Lung (tissue), 12 donors: ENCODE results near the gene RASSF9. TPM values are rescaled to one million over a fixed set of nuclear protein-coding genes. Genes with fewer than 3 reads are reported as not detected.
A peak's percentile ranks its signal among the peaks of the same experiment; 100 is the strongest.

ENCODE experiments used
- ATAC-seq: fragments of 200-7000 bp; cut with Tn5 transposase; one replicate; pipeline ENCODE4 v1.9.1; 2020; ENCODE audit warnings: moderate number of reproducible peaks; ENCODE audit not compliant: insufficient read depth, low FRiP score
- DNase-seq, 3 donors: peaks; one replicate each; pipeline ENCODE4 v3.0.0-alpha.2; 2013 to 2017
- H3K27ac ChIP-seq, 2 donors: one replicate each; pipeline ENCODE4 v1.5.1; 2013; ENCODE audit warnings: mild to moderate bottlenecking in 2 of 2, moderate library complexity in 2 of 2, control low read depth in 1 of 2, inconsistent platforms in 1 of 2, low read depth in 1 of 2, low read length in 1 of 2
- H3K27me3 ChIP-seq, 3 donors: one replicate each; pipeline ENCODE4 v1.5.1; 2013; ENCODE audit warnings: low read length in 2 of 3; ENCODE audit not compliant: control insufficient read depth in 3 of 3, insufficient read depth in 3 of 3
- H3K36me3 ChIP-seq, 4 donors: one replicate each; pipeline ENCODE4 v1.5.1; 2013; ENCODE audit warnings: low read length in 4 of 4, mild to moderate bottlenecking in 1 of 4, moderate library complexity in 1 of 4; ENCODE audit not compliant: control insufficient read depth in 4 of 4, insufficient read depth in 4 of 4
- H3K4me1 ChIP-seq, 5 donors: one replicate each; pipeline ENCODE4 v1.5.1; 2013; ENCODE audit warnings: low read length in 5 of 5, mild to moderate bottlenecking in 2 of 5, moderate library complexity in 1 of 5; ENCODE audit not compliant: control insufficient read depth in 5 of 5, insufficient read depth in 5 of 5
- H3K4me3 ChIP-seq: one replicate; pipeline ENCODE4 v1.5.1; 2013; ENCODE audit warnings: mild to moderate bottlenecking, control low read depth, moderate library complexity
- H3K9ac ChIP-seq, 2 donors: one replicate each; pipeline ENCODE4 v1.5.1; 2013; ENCODE audit warnings: low read length in 2 of 2, control low read depth in 1 of 2; ENCODE audit not compliant: insufficient read depth in 1 of 2
- H3K9me3 ChIP-seq, 4 donors: one replicate each; pipeline ENCODE4 v1.5.1; 2013; ENCODE audit warnings: low read length in 3 of 4, mild to moderate bottlenecking in 1 of 4, moderate library complexity in 1 of 4; ENCODE audit not compliant: control insufficient read depth in 4 of 4, insufficient read depth in 3 of 4
- CTCF ChIP-seq: IDR thresholded peaks from 2 replicates; pipeline ENCODE4 v1.5.1; 2012; ENCODE audit warnings: mild to moderate bottlenecking; ENCODE audit errors: control extremely low read depth, extremely low read depth
- WGBS, 2 donors: extraction: QIAGEN DNeasy Blood & Tissue Kit; methylation state at CpG; one replicate each; pipeline ENCODE4 v1.1.7; 2013; 5-methylcytosine and 5-hydroxymethylcytosine counted together
- polyA plus RNA-seq, 2 donors: library from polyadenylated mRNA; stranded (reverse); fragments of 200-250 nt; gene quantifications; one replicate each; pipeline ENCODE4 v1.2.1, GENCODE V29; 2013
- total RNA-seq, 2 donors: library from RNA; depleted of rRNA in 1 of 2; stranded (reverse); fragments of >200 nt in 1 of 2; gene quantifications; one replicate each; pipeline ENCODE4 v1.2.1, GENCODE V29; 2014 to 2021
- donor health status: control.
- donor health status: control.
- donor health status: Bipolar disorder and iron deficiency.
- donor health status: healthy.
- donor health status: DM: yes; HTN: yes; CAD: no.

RASSF9 gene
- total and polyA plus RNA-seq, 4 donors, result 2.1 to 14.3 (median 6.2) TPM

DNA sequence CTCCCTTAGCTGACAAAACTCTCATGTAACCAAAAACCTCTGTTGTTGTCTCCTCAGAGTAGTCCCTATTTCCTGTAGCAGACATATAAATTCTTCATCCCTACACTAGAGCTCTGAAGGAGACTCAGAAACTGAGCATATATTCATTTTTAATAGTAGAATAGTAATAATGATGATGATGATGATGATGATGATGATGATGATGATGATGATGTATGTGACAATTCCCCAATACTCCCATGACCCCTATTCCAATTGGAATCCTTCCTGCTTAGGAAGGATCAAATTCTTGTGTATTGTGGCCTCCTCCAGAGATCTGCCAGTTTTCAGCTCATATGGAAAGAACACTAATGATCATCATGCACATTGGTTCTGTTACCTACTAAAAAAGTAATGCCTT, 26.7 kb downstream of the RASSF9 start:
- H3K4me3 ChIP-seq, result no peak overlapping the region
- H3K4me1 ChIP-seq, result peaks cover 0 to 6% (median 0%) of the 10 kb centered on the region in 5 donors
- H3K9ac ChIP-seq, result no peak overlapping the region
- H3K27me3 ChIP-seq, result no peaks in the 10 kb centered on the region
- peaks cover 0 to 4% (median under 1%) of the 10 kb centered on the region in 4 donors for H3K36me3 ChIP-seq
- TF ChIP-seq CTCF, result no peak
- H3K9me3 ChIP-seq, result no peaks in the 10 kb centered on the region
- ATAC-seq (no peak), DNase-seq (peak in 1 of 3 donors; percentile 44)
- no peak overlapping the region for H3K27ac ChIP-seq

GRCh38 chr12:85807730-85808129, 28.5 kb downstream of the RASSF9 start:
- TF ChIP-seq CTCF, result no peak
- Histone ChIP-seq H3K27me3 (no peaks in the 10 kb centered on the region), H3K4me1 (no peaks in the 10 kb centered on the region), H3K27ac (no peak overlapping the region), H3K4me3 (no peak overlapping the region), H3K9ac (no peak overlapping the region), H3K9me3 (no peaks in the 10 kb centered on the region), H3K36me3 (peaks cover 0 to 4% (median under 1%) of the 10 kb centered on the region in 4 donors)
- DNase-seq (no peak), ATAC-seq (no peak)

GRCh38 chr12:85805654-85806053, 30.6 kb downstream of the RASSF9 start:
- Histone ChIP-seq H3K9me3 (no peaks in the 10 kb centered on the region), H3K36me3 (peaks cover 0 to 4% (median under 1%) of the 10 kb centered on the region in 4 donors), H3K27me3 (no peaks in the 10 kb centered on the region), H3K4me1 (no peaks in the 10 kb centered on the region), H3K9ac (no peak overlapping the region), H3K4me3 (no peak overlapping the region), H3K27ac (no peak overlapping the region)
- 29 to 63% methylated on average over 5 of the region's 5 CpGs for WGBS, 2 donors
- no peak for TF ChIP-seq CTCF
- DNase-seq, result no peak
- no peak for ATAC-seq

DNA sequence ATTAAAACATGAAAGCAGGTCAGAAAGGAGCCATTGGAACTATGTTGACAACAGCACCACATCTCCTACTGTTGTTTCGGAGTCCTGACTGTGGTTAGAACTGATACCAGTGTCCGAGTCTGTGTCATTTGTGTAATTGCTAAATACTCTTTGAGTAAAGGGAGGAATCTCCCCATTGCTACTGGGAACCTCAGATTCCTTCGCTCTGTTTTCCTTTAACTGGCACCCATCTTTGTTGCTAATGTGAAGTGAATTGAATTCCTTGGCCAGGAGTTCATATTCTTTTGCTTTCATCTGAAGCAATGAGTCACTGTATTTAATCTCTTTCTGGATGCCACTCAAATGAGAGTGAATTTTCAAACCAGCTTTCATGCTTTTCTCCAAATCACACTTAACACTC, 31.5 kb downstream of the RASSF9 start:
- H3K27ac ChIP-seq, result no peak overlapping the region
- H3K4me1 ChIP-seq, result no peaks in the 10 kb centered on the region
- no peaks in the 10 kb centered on the region for H3K9me3 ChIP-seq
- peaks cover 0 to 4% (median under 1%) of the 10 kb centered on the region in 4 donors for H3K36me3 ChIP-seq
- DNase-seq (no peak), ATAC-seq (no peak)
- no peak overlapping the region for H3K9ac ChIP-seq
- no peaks in the 10 kb centered on the region for H3K27me3 ChIP-seq
- no peak overlapping the region for H3K4me3 ChIP-seq
- TF ChIP-seq CTCF, result no peak
- WGBS, 2 donors, result 88 to 97% methylated on average over 3 of the region's 3 CpGs
